Posterior vena cava (tissue), 2 donors: ENCODE data around the gene SLC15A1. TPM values are rescaled to one million over a fixed set of nuclear protein-coding genes. Genes with fewer than 3 reads are reported as not detected.
"Not testable (repeated sequence)": the region's sequence is repeated elsewhere in the genome, so short reads cannot be mapped to it uniquely, and the experiment has no call there.

Experiments used
- DNase-seq: peaks from one replicate; pipeline ENCODE4 v3.0.0-alpha.2; 2020; ENCODE audit warnings: low spot score
- intact Hi-C, 2 donors: fragments of 100-400 bp; cut with DNase I; formaldehyde crosslinking; loops; one replicate each; pipeline versions ENCODE4 v1.14.1 to v1.14.2; 2022 to 2023
- total RNA-seq, 2 donors: library from RNA; stranded (reverse); fragmentation: NEBNext Ultra II Directional; extraction: Animal tissue kit (Norgen Biotek cat#: 25700); gene quantifications; one replicate each; pipeline ENCODE4 v1.2.1, GENCODE V29; 2021
- donor health status: DM: yes; HTN: yes; CAD: no.
- donor health status: DM: yes; HTN: yes; CAD: no.

Gene SLC15A1
- total RNA-seq, 2 donors from 2014 or later = 0.19 TPM; not detected in 1

- intact Hi-C loops = no loop called here
These were observed 104.3 kb downstream of the SLC15A1 start for GRCh38 chr13:98648141-98648540.

GRCh38 chr13:98647121-98647520, 105.4 kb downstream of the SLC15A1 start:
- intact Hi-C loops = no loop called here
- no peak for DNase-seq

More at GRCh38 chr13:98648141-98648540, 104.3 kb downstream of the SLC15A1 start:
- DNase-seq = no peak

- no peak for DNase-seq
- intact Hi-C loops = no loop called here
These were observed 109.0 kb downstream of the SLC15A1 start for GRCh38 chr13:98643479-98643878.

- DNase-seq = no peak
- intact Hi-C loops = no loop called here
These were observed 111.4 kb downstream of the SLC15A1 start for GRCh38 chr13:98641075-98641474.

- DNase-seq, intact Hi-C loops: not testable (repeated sequence)
These were observed 112.7 kb downstream of the SLC15A1 start for GRCh38 chr13:98639785-98640184.

GRCh38 chr13:98638352-98638751, 114.1 kb downstream of the SLC15A1 start:
- DNase-seq, intact Hi-C loops: not testable (repeated sequence)

Other genes with a start within 250 kb of the SLC15A1 start
- 10 to 100 TPM; 57.3 to 62.6 TPM for gene STK24, start 175.6 kb downstream of the SLC15A1 start, total RNA-seq
- gene DOCK9, start 225.4 kb upstream of the SLC15A1 start, total RNA-seq = 10 to 100 TPM; 85.3 to 91.7 TPM